Immature natural killer cell (primary cell): ENCODE results near the gene FGD1. TPM values are rescaled to one million over a fixed set of nuclear protein-coding genes. Genes with fewer than 3 reads are reported as not detected.
"Not testable (repeated sequence)": the region's sequence is repeated elsewhere in the genome, so short reads cannot be mapped to it uniquely, and the experiment has no call there.

Experiments used
- DNase-seq, 3 donors: peaks; one replicate each; pipeline ENCODE4 v3.0.0; 2022; ENCODE audit warnings: mixed read lengths in 1 of 3
- H3K27ac Mint-ChIP-seq, 6 donors: one replicate each; pipeline ENCODE4 v1.8.0; 2020; ENCODE audit warnings: mixed read lengths in 6 of 6, mild to moderate bottlenecking in 5 of 6, inconsistent platforms in 4 of 6, moderate library complexity in 3 of 6
- H3K27me3 Mint-ChIP-seq, 3 donors: one replicate each; pipeline ENCODE4 v1.8.0; 2020 to 2021; ENCODE audit warnings: low read depth in 3 of 3, mild to moderate bottlenecking in 3 of 3, mixed read lengths in 3 of 3, moderate library complexity in 3 of 3, inconsistent platforms in 1 of 3
- H3K36me3 Mint-ChIP-seq, 3 donors: one replicate each; pipeline ENCODE4 v1.8.0; 2020; ENCODE audit warnings: mixed read lengths in 3 of 3, inconsistent platforms in 2 of 3, mild to moderate bottlenecking in 2 of 3
- H3K4me1 Mint-ChIP-seq, 2 donors: one replicate each; pipeline ENCODE4 v1.8.0; 2020; ENCODE audit warnings: inconsistent platforms in 2 of 2, mild to moderate bottlenecking in 2 of 2, mixed read lengths in 2 of 2, moderate library complexity in 1 of 2
- H3K4me3 Mint-ChIP-seq, 5 donors: one replicate each; pipeline ENCODE4 v1.8.0; 2020; ENCODE audit warnings: mild to moderate bottlenecking in 5 of 5, mixed read lengths in 5 of 5, inconsistent platforms in 3 of 5, moderate library complexity in 3 of 5
- H3K9me3 Mint-ChIP-seq, 6 donors: one replicate each; pipeline ENCODE4 v1.8.0; 2020; ENCODE audit warnings: mild to moderate bottlenecking in 6 of 6, mixed read lengths in 6 of 6, inconsistent platforms in 4 of 6, moderate library complexity in 3 of 6
- polyA plus RNA-seq, 3 donors: library from polyadenylated mRNA; unstranded; fragments of 300-500 nt; fragmentation: Illumina TruSeq; gene quantifications; one replicate each; pipeline ENCODE4 v1.2.3, GENCODE V29; 2021

FGD1 gene
- polyA plus RNA-seq, 3 donors from 2014 or later, result 0.21 to 0.71 (median 0.36) TPM

- H3K27me3 Mint-ChIP-seq, result peaks cover 5 to 20% (median 7%) of the 10 kb centered on the region in 3 donors
- no peak overlapping the region for H3K4me3 Mint-ChIP-seq
- no peaks in the 10 kb centered on the region for H3K9me3 Mint-ChIP-seq
- peaks cover 0 to 5% (median 0%) of the 10 kb centered on the region in 3 donors for H3K36me3 Mint-ChIP-seq
- H3K27ac Mint-ChIP-seq, result no peak overlapping the region
- H3K4me1 Mint-ChIP-seq, result peaks cover 0 to 5% of the 10 kb centered on the region in 2 donors
- DNase-seq, result no peak
Measured at GRCh38 chrX:54492340-54492739, 3.7 kb downstream of the FGD1 start.

- H3K27me3 Mint-ChIP-seq, result peaks cover 0 to 16% (median 6%) of the 10 kb centered on the region in 3 donors
- not testable (repeated sequence) for H3K9me3 Mint-ChIP-seq
Measured at GRCh38 chrX:54489819-54490218, 6.2 kb downstream of the FGD1 start.

GRCh38 chrX:54484666-54485065 is 11.4 kb downstream of the FGD1 start:
- Mint-ChIP-seq H3K4me1 (no peaks in the 10 kb centered on the region), H3K27me3 (peaks cover 0 to 13% (median 2%) of the 10 kb centered on the region in 3 donors)

More at GRCh38 chrX:54489819-54490218, 6.2 kb downstream of the FGD1 start:
- DNase-seq, H3K27ac Mint-ChIP-seq, H3K36me3 Mint-ChIP-seq, H3K4me3 Mint-ChIP-seq, H3K4me1 Mint-ChIP-seq: not testable (repeated sequence)

GRCh38 chrX:54483946-54484345 is 12.1 kb downstream of the FGD1 start:
- Mint-ChIP-seq H3K27ac (no peak overlapping the region), H3K36me3 (no peaks in the 10 kb centered on the region), H3K27me3 (peaks cover 0 to 12% (median 2%) of the 10 kb centered on the region in 3 donors), H3K9me3 (no peaks in the 10 kb centered on the region), H3K4me3 (no peak overlapping the region), H3K4me1 (no peaks in the 10 kb centered on the region)
- no peak for DNase-seq

More at GRCh38 chrX:54484666-54485065, 11.4 kb downstream of the FGD1 start:
- DNase-seq, result no peak
- Mint-ChIP-seq H3K27ac (no peak overlapping the region), H3K4me3 (no peak overlapping the region), H3K9me3 (no peaks in the 10 kb centered on the region), H3K36me3 (no peaks in the 10 kb centered on the region)

- no peak for DNase-seq
- H3K36me3 Mint-ChIP-seq, result no peaks in the 10 kb centered on the region
- no peak overlapping the region for H3K4me3 Mint-ChIP-seq
- peaks cover 0 to 11% (median 2%) of the 10 kb centered on the region in 3 donors for H3K27me3 Mint-ChIP-seq
- H3K9me3 Mint-ChIP-seq, result no peaks in the 10 kb centered on the region
- no peaks in the 10 kb centered on the region for H3K4me1 Mint-ChIP-seq
- no peak overlapping the region for H3K27ac Mint-ChIP-seq
Measured at GRCh38 chrX:54482839-54483593, 13.0 kb downstream of the FGD1 start.

GRCh38 chrX:54479136-54480111 is 16.6 kb downstream of the FGD1 start:
- H3K4me3 Mint-ChIP-seq, result no peak overlapping the region
- no peak for DNase-seq
- H3K27me3 Mint-ChIP-seq, result peaks cover 0 to 9% (median 2%) of the 10 kb centered on the region in 3 donors
- H3K4me1 Mint-ChIP-seq, result no peaks in the 10 kb centered on the region
- H3K9me3 Mint-ChIP-seq, result no peaks in the 10 kb centered on the region
- no peaks in the 10 kb centered on the region for H3K36me3 Mint-ChIP-seq
- no peak overlapping the region for H3K27ac Mint-ChIP-seq

GRCh38 chrX:54473993-54474859 is 21.8 kb downstream of the FGD1 start:
- no peaks in the 10 kb centered on the region for H3K36me3 Mint-ChIP-seq
- peaks cover 0 to 1% (median 0%) of the 10 kb centered on the region in 3 donors for H3K27me3 Mint-ChIP-seq
- DNase-seq, result no peak
- H3K27ac Mint-ChIP-seq, result no peak overlapping the region
- H3K4me3 Mint-ChIP-seq, result no peak overlapping the region
- no peaks in the 10 kb centered on the region for H3K9me3 Mint-ChIP-seq
- H3K4me1 Mint-ChIP-seq, result no peaks in the 10 kb centered on the region

- Mint-ChIP-seq H3K36me3 (no peaks in the 10 kb centered on the region), H3K4me1 (no peaks in the 10 kb centered on the region), H3K27ac (no peak overlapping the region), H3K9me3 (no peaks in the 10 kb centered on the region), H3K27me3 (peaks cover 0 to 1% (median 0%) of the 10 kb centered on the region in 3 donors), H3K4me3 (no peak overlapping the region)
- DNase-seq, result no peak
Measured at GRCh38 chrX:54470054-54470760, 25.8 kb downstream of the FGD1 start.

GRCh38 chrX:54452920-54453319 is 43.1 kb downstream of the FGD1 start:
- H3K4me3 Mint-ChIP-seq, result no peak overlapping the region
- peaks cover 0 to 4% (median 2%) of the 10 kb centered on the region in 3 donors for H3K27me3 Mint-ChIP-seq
- DNase-seq, result no peak
- H3K4me1 Mint-ChIP-seq, result no peaks in the 10 kb centered on the region
- no peaks in the 10 kb centered on the region for H3K9me3 Mint-ChIP-seq
- H3K36me3 Mint-ChIP-seq, result peaks cover 0 to 4% (median 0%) of the 10 kb centered on the region in 3 donors
- no peak overlapping the region for H3K27ac Mint-ChIP-seq

GRCh38 chrX:54449929-54450328 is 46.1 kb downstream of the FGD1 start:
- no peak for DNase-seq
- Mint-ChIP-seq H3K4me3 (no peak overlapping the region), H3K9me3 (no peaks in the 10 kb centered on the region), H3K27me3 (peaks cover 0 to 5% (median 2%) of the 10 kb centered on the region in 3 donors), H3K27ac (no peak overlapping the region), H3K4me1 (no peaks in the 10 kb centered on the region), H3K36me3 (peaks cover 0 to 4% (median 0%) of the 10 kb centered on the region in 3 donors)

GRCh38 chrX:54447461-54447860 is 48.6 kb downstream of the FGD1 start:
- Mint-ChIP-seq H3K27me3 (peaks cover 0 to 5% (median 2%) of the 10 kb centered on the region in 3 donors), H3K36me3 (peaks cover 0 to 10% (median 0%) of the 10 kb centered on the region in 3 donors), H3K4me1 (peaks cover 4 to 7% of the 10 kb centered on the region in 2 donors), H3K27ac (no peak overlapping the region), H3K4me3 (no peak overlapping the region), H3K9me3 (no peaks in the 10 kb centered on the region)
- no peak for DNase-seq

- Mint-ChIP-seq H3K27me3 (peaks cover 0 to 3% (median 2%) of the 10 kb centered on the region in 3 donors), H3K36me3 (peaks cover 0 to 10% (median 0%) of the 10 kb centered on the region in 3 donors), H3K4me1 (peaks cover 17 to 21% of the 10 kb centered on the region in 2 donors), H3K4me3 (no peak overlapping the region), H3K9me3 (no peaks in the 10 kb centered on the region), H3K27ac (no peak overlapping the region)
- DNase-seq, result no peak
Measured at GRCh38 chrX:54446084-54446483, 50.0 kb downstream of the FGD1 start.
